Measurements from ENCODE around the gene CADPS.

DNA sequence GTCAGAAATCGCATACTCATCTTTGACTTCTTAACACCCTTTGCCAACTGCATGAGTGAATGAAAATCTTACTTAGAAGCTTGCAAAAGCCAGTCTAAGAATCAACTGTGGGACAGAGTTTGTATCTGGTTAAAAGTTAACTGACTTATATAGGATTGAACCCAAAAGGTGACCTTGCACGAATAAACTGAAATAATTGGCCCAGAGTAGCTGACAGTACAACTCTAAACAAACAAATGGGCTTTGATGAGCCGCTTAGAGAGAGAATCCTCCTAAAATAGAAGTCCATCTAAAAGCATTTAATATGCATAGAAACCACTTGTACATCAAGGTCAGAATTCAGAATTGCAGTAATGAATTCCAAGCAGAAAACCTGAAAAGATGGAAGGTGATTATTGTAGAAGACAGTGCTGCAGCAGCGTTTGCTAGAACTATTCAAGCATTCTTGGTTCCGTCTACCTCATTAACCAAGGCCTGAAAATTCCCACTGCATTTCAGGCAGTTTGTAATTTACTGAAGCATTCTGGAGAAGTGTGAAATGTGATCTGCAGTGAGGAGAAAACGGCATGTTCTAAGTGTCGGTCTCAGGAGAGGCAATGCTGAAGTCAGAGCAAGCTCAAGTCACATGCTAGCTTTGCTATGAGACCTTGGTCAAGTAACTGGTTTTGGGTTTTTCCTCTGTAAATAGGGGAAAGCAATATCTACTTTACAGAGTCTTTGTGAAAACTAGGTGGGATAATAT is 103.7 kb downstream of the CADPS start:
- TF ChIP-seq, protein P1, sequence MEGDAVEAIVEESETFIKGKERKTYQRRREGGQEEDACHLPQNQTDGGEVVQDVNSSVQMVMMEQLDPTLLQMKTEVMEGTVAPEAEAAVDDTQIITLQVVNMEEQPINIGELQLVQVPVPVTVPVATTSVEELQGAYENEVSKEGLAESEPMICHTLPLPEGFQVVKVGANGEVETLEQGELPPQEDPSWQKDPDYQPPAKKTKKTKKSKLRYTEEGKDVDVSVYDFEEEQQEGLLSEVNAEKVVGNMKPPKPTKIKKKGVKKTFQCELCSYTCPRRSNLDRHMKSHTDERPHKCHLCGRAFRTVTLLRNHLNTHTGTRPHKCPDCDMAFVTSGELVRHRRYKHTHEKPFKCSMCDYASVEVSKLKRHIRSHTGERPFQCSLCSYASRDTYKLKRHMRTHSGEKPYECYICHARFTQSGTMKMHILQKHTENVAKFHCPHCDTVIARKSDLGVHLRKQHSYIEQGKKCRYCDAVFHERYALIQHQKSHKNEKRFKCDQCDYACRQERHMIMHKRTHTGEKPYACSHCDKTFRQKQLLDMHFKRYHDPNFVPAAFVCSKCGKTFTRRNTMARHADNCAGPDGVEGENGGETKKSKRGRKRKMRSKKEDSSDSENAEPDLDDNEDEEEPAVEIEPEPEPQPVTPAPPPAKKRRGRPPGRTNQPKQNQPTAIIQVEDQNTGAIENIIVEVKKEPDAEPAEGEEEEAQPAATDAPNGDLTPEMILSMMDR (IDR thresholded peaks at IDR 0.05; ENCODE audit: poor library complexity, severe bottlenecking) = no peak
- TF ChIP-seq TAF1 (IDR thresholded peaks at IDR 0.05; ENCODE audit: low read depth) = no peak
- no peak for TF ChIP-seq EZH2 (IDR thresholded peaks at IDR 0.05; ENCODE audit: borderline replicate concordance, insufficient read depth, low read length, poor library complexity, severe bottlenecking)
- no peak for TF ChIP-seq RAD21 (conservative IDR thresholded peaks at IDR 0.05)
- no peak for TF ChIP-seq POLR2AphosphoS5 (IDR thresholded peaks at IDR 0.05)
- TF ChIP-seq SMC3 (conservative IDR thresholded peaks at IDR 0.05; ENCODE audit: poor library complexity) = no peak

Measured in neural cell (in vitro differentiated cells).